COLO668 (cell line): ENCODE data around the gene A4GALT.
"Not testable (repeated sequence)": the region's sequence is repeated elsewhere in the genome, so short reads cannot be mapped to it uniquely, and the experiment has no call there.

Source experiments
- DNase-seq: peaks from one replicate; lab custom pipeline; 2025; ENCODE audit not compliant: unreplicated experiment; lab: John Stamatoyannopoulos, UW

The A4GALT gene

DNA sequence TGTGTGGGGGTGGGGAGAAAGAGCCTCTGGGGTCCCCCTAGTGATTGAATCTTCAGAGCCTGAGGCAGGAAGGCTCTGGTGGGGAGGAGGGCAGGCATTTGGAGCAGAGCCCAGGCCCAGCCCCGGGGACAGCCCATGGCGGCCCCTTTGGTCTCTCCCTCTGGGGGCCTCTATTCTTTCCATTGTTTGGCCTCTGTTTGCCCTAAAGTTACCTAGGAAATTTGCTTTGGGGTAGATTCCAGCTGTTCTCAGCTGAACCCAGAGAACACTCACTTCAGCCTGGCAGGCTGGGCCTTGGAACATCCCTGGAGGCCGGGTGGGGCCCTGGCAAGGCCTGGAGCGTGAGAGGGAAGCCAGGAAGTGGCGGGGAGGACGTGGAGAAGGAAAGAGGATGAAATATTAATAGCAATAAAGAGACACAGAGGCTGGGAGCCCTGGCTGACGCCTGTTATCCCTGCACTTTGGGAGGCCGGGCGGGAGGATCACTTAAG, 22.9 kb upstream of the A4GALT start:
- no peak for DNase-seq

DNA sequence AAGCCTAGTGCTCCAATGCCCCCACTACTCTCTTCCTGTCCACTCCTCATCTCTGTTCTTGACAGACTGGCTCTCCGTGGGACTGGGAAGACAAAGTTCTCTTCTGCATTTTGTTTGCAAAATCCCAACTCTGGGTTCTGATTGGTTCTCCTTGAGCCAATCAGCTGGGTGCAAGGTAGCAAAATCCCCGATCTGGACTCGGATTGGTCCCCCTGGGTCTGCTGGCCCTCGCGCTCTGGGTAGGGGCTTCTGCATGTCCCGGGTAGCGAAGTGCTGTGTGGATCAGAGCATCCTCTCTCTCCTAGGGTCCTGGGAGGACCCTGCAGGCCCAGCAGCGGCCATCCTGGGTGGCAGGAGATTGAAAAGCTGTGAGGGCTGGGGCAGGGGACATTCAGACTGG, 22.3 kb upstream of the A4GALT start:
- no peak for DNase-seq

DNA sequence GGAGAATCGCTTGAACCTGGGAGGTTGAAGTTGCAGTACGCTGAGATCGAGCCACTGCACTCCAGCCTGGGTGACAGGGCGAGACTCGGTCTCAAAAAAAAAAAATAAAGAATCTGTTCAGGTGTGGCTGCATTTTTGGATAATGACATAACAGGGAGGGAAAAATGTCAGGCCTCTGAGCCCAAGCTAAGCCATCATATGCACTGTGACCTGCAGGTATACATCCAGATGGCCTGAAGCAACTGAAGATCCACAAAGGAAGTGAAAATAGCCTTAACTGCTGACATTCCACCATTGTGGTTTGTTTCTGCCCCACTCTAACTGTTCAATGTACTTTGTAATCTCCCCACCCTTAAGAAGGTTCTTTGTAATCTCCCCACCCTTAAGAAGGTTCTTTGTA, 19.6 kb upstream of the A4GALT start:
- not testable (repeated sequence) for DNase-seq

DNA sequence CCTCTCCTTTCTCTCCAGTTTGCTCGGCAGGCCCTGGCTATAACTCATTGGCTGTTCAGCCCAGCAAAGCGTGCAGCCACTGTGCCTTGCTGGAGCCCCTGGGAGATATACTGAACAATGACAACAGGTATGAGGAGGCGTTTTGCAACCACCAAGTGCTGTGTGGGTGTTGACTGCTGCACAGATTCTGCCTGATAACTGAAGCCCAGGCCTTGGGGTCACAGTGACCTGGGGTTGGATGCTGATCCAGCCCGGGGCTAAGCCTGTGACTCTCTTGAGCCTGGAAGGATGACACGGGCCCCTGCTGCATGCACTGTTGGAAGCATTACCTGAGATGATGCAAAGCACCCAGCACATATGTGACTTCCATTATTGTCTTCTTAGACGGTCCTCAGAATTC, 13.7 kb upstream of the A4GALT start:
- DNase-seq, result no peak

DNA sequence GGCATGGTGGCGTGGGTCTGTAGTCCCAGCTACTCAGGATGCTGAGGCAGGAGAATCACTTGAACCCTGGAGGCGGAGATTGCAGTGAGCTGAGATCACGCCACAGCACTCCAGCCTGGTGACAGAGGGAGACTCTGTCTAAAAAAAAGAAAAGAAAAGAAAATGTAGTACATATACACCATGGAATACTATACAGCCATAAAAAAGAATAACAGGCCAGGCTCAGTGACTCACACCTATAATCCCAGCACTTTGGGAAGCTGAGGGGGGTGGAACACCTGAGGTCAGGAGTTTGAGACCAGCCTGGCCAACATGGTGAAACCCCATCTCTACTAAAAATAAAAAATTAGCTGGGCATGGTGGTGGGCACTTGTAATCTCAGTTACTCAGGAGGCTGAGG, 12.7 kb upstream of the A4GALT start:
- DNase-seq, result not testable (repeated sequence)

DNA sequence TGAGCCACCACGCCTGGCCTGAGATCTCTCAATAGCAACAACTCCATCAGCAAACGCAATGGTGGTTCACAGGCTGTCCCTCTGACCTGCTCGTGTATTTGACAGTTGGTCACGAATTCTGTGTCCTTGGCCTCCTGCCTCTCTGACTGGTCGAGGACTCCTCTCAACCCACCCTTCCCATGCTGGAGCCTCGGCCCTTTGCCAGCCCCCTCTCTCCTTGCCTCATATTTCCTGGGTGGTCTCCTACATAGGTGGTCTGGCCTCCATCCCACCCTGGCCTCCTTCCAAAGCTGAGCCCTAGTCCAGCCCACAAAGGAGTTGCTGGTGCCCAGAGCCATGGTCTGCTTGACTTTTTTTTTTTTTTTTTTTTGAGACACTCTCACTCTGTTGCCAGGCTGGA, 11.4 kb upstream of the A4GALT start:
- no peak for DNase-seq

DNA sequence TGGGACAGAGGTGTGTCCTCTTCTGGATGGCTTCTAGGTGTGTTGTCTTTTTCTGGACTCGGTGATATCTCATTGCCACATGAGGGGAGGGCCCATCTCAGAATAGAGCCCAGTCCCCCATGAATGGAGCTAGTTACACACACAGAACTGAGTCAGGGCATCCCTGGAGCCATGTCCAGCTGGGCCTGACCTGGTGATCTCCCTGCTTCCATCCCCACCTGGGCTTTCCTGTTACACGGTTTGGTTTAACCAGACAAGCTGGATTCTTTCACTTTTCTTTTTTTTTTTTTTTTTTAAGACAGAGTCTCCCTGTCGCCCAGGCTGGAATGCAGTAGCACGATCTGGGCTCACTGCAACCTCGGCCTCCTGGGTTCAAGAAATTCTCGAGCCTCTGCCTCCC, 6.1 kb upstream of the A4GALT start:
- no peak for DNase-seq

DNA sequence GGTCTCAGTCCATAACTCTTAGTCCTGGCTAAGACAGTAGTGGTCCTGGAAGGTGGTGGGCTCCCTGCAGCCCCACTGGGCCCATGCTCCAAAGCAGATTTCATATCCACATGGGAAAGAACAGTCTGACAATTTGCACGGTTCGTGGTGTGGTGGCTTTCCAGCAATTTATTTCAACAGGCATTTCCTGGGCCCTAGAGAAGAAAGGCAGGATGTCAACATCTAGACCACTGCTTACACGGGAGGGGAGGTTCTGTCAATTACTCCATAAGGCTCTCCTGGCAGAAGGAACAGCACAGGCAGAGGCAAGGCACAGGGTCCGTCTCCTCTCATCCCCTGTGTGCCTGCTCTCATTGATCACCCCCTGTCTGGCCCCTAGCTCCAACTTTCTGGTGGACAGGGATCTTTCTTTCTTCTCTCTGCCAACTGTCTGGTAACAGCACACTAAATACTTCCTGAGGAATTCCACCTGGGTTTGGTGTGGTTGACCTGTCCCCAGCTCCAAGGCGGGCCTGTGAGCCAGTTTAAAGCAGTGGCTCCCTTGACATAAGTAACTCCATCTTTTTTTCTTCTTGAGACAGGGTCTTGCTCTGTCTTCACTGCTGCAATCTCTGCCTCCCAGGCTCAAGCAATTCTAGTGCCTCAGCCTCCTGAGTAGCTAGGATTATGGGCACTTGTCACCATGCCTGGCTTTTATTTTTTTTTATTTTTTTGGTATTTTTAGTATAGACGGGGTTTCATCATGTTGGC, 5.1 kb upstream of the A4GALT start:
- DNase-seq, result no peak

DNA sequence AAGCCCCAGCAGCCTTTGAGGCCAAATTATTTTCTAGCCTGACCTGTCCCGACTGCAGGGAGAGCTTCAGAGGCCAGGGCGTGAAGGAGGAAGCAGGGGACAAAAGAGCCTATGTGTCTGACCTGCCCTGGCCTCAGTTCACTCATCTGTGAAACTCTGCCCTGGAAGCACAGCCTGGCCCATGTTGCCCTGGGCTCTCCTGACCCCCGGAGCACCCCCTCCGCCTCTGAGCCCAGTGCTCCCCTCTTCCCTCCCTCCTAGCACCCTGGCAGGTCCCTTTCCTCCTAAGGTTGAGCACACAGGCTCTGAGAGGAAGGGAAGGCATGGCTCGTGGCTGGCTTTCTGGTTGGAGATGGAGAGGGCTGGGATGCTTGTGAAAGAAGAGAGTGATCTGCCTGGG, 3.4 kb upstream of the A4GALT start:
- DNase-seq, result no peak

DNA sequence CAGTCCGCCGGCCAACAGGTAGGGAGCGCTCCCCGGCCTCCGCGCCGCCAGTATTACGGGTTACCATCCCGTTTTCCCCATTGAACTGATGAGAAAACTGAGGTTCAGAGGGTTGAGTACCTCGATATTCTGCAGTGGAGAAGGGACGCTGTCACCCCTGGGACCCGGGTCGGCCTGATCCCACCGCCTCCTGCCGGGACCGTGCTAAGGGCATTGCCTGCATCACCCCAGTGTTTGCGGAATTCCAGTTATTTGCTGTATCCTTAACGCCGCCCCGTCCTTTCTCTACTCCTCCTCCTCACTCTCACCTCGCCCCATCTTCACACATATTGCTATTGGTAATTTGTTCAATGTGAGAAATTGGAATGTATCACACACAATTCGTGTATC, 370 bp upstream of the A4GALT start:
- DNase-seq, result no peak

DNA sequence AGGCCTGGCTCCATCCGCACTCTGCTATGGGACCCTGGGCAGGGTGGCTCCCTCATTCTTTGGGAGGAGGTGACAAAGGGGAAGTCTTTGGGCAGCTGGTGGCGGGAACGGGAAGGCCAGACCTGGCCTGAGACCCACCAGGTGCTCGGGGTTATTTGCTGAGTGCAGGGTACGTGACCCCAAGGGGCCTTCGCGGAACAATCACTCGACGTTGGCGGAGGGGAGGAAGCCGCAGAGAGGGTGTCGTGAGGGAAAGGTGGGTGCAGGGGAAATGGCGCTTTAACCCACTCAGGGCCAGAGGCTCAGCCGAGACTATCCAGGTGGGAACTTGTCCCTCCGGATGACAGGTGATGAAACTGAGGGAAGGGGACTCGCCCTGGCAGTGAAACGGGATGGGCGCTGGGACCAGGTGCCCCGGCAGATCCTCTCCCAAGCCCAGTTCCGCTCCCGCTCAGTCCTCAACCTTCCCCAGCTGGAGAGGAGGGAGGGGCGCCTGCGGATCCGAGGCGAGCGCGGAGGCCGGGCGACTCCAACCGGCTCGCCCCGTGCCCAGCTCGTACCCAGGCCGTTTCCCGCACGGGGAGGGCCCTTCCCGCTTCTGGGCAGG, 911 bp downstream of the A4GALT start:
- DNase-seq, result peak; percentile 39

DNA sequence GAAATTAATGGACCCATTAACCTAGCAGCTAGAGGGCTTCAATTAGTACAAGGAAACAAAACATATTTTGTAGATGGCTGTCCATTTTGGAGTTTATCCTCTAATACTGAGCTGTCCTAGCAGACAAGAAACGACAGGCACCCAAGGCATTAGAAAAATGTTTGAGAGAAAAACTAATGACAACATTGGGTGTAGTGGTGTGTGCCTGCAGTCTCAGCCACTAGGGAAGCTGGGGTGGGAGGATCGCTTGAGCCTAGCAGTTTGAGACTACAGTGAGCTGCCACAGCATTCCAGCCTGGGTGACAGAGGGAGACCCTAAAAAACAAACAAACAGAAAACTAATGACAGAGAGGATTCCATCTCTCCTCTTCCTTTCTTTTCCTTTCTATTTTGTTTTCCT, 1.5 kb downstream of the A4GALT start:
- no peak for DNase-seq

DNA sequence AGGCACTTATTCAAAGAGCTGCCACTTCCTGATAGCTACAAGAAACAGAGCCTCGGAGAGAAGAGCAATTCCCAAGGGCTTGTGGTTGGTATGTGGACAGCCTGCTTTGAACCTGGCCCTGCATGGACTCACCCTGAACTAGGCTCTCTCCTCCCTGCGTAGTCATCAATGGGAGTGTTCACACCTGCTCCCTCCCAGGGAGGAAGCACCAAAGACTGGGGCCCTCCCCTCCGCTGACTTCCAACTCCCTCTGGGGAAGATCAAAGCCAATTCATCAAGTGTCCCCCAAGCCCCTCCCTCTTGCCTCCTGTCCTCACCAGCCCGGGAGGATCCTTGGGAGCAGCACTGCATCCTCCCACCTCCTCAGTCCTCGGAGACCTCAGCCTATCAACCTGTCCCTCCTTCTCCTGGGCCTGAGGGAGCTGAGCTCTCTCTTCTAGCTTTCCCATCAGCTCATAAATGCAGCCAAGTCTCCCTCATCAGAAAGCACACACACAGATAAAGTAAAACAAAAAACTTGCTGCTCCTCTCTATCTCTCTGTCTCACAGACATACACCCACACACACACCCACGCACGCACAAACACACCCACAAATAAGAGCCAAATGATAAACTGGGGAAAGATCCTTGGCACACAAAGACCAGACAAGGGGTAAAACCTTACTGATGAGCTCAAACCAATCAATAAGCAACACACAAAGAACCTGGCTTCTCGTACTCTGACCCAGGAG, 3.3 kb downstream of the A4GALT start:
- DNase-seq, result no peak

DNA sequence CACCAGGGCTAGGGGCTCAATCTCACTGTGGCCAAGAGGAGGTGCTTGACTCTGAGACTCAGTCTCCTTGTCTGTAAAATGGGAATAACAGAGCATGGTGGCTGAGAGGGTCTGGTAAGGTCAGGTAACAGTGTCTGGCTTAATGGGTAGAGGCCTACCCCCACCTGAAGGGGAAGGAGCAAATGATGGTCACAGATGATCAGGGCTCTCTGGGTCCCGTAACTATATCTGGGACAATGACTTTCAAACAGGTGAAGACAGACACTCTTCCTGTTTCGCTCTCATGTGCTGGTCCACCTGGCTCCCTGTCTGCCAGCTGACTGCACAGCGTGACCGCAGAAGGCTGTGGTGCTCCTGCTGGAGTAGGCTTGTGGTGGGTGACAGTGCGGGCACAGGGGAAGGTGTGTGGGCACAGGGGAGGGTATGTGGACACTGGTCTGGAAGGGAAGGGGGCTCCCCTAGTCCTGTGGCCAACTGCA, 4.0 kb downstream of the A4GALT start:
- peak; percentile 20 for DNase-seq

DNA sequence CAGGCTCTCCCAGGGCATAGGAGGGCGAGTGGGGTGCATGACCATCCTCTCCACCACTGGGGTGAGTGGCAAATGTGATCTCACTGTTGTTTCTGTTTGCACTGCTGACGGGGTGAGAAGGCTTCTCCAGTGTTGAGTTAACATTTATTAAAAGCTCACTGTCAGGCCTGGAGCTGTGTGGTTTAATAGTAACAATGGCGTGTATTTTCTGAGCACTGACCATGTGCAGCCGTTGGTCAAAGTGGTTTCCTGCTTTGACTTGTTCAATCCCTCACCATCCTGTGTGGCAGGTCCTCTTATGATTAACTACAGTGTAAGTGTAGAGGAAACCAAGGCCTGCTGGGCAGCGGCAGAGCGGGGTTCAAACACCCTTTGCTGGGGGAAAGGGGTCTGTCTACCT, 4.4 kb downstream of the A4GALT start:
- DNase-seq, result no peak

DNA sequence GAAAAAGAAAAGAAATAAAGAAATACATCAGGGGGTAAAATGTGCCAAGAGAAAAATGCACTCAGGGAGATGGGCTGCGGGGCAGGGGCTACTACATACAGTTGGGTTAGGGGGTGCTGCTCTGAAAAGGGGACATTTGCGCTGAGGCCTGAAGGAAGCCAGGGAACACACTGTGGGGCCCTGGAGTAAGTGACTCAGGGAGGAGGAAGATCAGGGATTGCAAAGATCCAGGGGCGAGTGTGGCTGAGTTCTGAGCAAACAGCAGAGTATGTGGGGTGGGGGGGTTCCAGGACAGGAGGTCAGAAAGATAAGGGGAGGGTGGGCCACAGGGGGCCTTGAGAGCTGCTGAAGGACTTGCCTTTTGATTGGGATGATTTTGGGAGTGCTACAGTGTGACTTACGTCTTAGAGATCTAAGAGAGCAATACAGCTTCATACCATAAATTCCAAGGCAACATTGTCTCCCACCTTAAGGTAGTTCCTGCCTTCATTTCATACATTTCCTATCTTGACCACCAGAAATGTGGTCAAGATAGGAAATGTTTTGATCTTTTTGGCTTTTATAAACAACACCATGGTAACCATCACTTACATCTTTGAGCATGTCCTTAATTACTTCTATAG, 5.8 kb downstream of the A4GALT start:
- no peak for DNase-seq

DNA sequence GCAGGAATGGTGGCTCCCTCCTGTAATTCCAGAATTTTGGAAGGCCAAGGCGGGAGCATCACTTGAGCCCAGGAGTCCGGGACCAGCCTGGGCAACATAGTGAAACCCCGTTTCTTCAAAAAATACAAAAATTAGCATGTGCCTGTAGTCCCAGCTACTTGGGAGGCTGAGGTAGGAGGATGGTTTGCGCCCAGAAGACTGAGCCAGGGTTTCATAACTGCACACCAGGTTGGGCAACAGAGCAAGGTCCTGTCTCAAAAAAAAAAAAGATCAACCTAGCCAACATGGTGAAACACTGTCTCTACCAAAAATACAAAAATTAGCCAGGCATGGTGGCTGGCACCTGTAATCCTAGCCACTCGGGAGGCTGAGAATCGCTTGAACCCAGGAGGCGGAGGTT, 6.4 kb downstream of the A4GALT start:
- DNase-seq, result no peak

DNA sequence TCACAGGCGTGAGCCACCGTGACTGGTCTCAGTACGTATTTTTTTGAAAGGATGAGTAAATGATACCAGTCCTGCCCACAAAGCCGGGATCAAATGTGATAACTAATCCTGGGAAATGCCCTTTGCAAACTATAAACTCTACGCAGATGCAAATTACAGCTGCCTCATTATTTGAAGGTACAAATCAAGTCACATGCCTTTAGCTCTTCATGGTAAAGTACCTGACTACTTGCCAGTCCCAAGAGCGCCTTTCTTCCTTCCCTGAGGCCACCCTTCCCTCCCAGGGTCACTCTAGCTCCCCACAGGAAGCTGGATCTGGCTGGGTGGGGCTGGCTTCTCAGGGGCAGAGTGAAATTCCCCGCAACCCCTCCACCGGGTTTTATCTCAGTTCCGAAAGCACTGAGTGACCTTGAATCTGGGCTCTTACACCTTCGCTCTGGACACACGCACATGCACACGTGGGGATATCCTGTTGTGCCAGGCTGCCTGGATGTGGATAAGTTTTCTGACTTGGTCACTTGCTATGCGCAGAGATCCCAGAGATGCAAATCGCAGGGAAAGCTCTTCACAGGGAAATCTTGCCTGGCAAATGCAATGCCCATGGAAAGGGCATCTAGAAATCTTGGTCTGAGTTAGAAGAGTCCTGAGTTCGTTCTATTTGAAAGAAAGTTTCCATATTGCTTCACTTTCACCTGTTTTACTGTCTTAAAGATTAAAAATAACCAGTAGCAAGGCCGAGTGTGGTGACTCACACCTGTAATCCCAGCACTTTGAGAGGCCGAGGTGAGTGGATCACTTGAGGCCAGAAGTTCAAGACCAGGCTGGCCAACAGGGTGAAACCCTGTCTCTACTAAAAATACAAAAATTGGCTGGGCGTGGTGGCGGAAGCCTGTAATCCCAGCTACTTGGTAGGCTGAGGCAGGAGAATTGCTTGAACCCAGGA, 8.5 kb downstream of the A4GALT start:
- DNase-seq, result no peak

DNA sequence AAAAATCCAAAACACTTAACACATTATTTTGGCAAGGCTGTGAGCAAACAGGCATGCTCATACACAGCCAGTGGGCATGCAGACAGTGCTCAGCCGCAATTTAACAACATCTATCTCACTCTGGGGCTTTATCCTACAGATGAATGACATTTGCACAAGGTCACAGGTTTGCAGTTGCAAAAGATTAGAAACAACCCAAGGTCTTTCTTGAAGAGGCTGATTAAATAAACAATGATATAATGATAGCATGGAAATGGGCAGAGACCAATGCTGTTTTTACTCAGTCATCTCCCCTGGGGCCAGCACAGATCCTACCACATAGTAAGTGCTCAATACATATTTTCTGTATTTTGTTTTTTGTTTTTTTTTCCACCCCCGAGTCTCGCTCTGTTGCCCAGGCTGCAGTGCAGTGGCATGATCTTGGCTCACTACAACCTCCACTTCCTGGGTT, 9.4 kb downstream of the A4GALT start:
- no peak for DNase-seq

DNA sequence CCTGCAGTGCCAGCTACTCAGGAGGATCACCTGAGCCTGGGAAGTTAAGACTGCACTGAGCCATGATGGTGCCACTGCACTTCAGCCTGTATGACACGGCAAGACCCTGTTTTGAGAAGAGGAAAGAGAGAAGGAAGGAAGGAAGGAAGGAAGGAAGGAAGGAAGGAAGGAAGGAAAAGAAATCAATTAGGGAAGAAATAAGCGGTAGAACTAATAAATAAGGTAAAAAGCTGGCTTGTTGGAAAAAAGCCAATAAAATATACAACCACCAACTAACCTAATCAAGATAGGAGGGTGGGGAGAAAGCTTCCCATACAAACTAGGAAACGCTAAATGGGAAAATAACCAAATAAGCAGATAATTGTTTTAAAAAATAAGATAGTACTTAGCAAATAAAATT, 12.3 kb downstream of the A4GALT start:
- DNase-seq, result no peak
